ENCODE measurements around the gene HOXC4. TPM values are rescaled to one million over a fixed set of nuclear protein-coding genes. Genes with fewer than 3 reads are reported as not detected.

HOXC4 gene
- total and polyA plus RNA-seq, 10 of the 15 experiments (the other 5 are each of a cell fraction or from before 2014, with no cell fraction given): 1.0 to 11.4 (median 4.2) TPM

DNA sequence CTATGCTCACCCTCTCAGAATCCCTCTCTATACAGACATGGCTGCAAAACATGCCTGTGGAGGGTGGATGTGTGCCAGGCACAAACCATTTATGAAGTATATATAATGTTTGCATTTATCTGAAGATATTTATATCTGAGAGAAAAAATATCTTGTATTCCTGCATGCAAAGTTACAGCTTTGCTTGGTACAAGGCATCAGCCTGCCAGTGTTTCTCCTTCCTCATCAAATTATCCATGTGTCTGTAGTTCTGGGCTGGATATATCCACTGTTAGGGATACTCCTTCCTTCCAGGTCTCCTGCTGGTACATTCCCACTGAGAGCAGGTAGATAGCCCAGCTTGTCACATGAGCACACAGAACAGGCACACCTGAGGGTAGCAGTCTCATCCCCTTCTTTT, 12.0 kb downstream of the HOXC4 start (continued):
- TF ChIP-seq CBX5 (IDR thresholded peaks at IDR 0.05; ENCODE audit: low read depth) (no peak), TCF3 (IDR thresholded peaks at IDR 0.05; ENCODE audit: borderline replicate concordance, insufficient read depth, low read depth, low read length) (no peak), NFYB (IDR thresholded peaks at IDR 0.05; ENCODE audit: insufficient read depth, low read depth, low read length) (no peak), CUX1 (IDR thresholded peaks at IDR 0.05; ENCODE audit: insufficient replicate concordance, low read depth, low read length) (no peak), FOS (IDR thresholded peaks at IDR 0.05; ENCODE audit: borderline replicate concordance, extremely low read depth, insufficient read length) (no peak)

GRCh38 chr12:54066408-54066807, 12.8 kb downstream of the HOXC4 start:
- ATAC-seq: no peak
- CTCF ChIA-PET: interaction anchor here (0.6 to 2.2 kb wide), 3 partner anchors 13 to 139 kb away, joined by 3 to 6 read pairs (median 5); partner anchors contain the start of genes HOXC4 and HOXC5
- intact Hi-C loops (cut with micrococcal nuclease; ENCODE audit: unreplicated experiment): no loop called here
- in situ Hi-C loops (cut with MboI): no loop called here
- Histone ChIP-seq H3K4me1 (ENCODE audit: control insufficient read depth, insufficient read depth, low read length) (no peaks in the 10 kb centered on the region), H3K9ac (ENCODE audit: control insufficient read depth, insufficient read depth, low read length) (no peak overlapping the region), H3K4me2 (ENCODE audit: control insufficient read depth, insufficient read depth) (no peak overlapping the region), H3K9me3 (replicated peaks; ENCODE audit: control insufficient read depth, insufficient read depth, low read length) (no peaks in the 10 kb centered on the region), H3K4me3 (no peak overlapping the region), H3K27ac (ENCODE audit: control insufficient read depth, insufficient read depth) (no peak overlapping the region), H3K79me2 (ENCODE audit: control insufficient read depth, insufficient read depth, low read length) (no peaks in the 10 kb centered on the region), H3K36me3 (ENCODE audit: control insufficient read depth in 2 of 2, insufficient read depth in 2 of 2, low read length in 1 of 2) (no peaks in the 10 kb centered on the region), H2AFZ (ENCODE audit: control insufficient read depth, low read depth, low read length) (no peak overlapping the region), H3K27me3 (replicated peaks in 1 of 2; ENCODE audit: control insufficient read depth in 2 of 2, insufficient read depth in 2 of 2, low read length in 1 of 2) (0 out of 4 replicates have a peak, but pooled peaks cover 0 to 3% of the 10 kb centered on the region in 2 experiments), H4K20me1 (ENCODE audit: control insufficient read depth, insufficient read depth) (no peaks in the 10 kb centered on the region)
- RAD21 ChIA-PET (ENCODE audit: unreplicated experiment): no interaction called here
- no peak for DNase-seq (ENCODE audit: low read depth, low spot score)
- POLR2A ChIA-PET: interaction anchor here (0.6 to 0.7 kb wide), 2 partner anchors 38 to 344 kb away, joined by 3 to 4 read pairs; partner anchors contain the start of gene HOXC6
- WGBS (ENCODE audit: insufficient coverage, insufficient replicate concordance, low lambda C conversion rate, missing lambda C conversion rate): 45% methylated on average over 1 of the region's 1 CpG
- no peak for FAIRE-seq
- no peak for TF ChIP-seq ZNF274 (IDR thresholded peaks at IDR 0.05; ENCODE audit: insufficient read depth, insufficient read length)
- no peak for TF ChIP-seq RFX5 (IDR thresholded peaks at IDR 0.05; ENCODE audit: low read depth, low read length)
- TF ChIP-seq MXI1 (IDR thresholded peaks at IDR 0.05; ENCODE audit: low read depth, low read length): no peak
- no peak for TF ChIP-seq SRF (IDR thresholded peaks at IDR 0.05; ENCODE audit: low read depth in 2 of 2, low read length in 2 of 2)
- no peak for TF ChIP-seq KDM1A (IDR thresholded peaks at IDR 0.05; ENCODE audit: borderline replicate concordance)
- no peak for TF ChIP-seq NFYA (IDR thresholded peaks at IDR 0.05; ENCODE audit: borderline replicate concordance, low read depth, low read length)
- SMC1A ChIA-PET (ENCODE audit: uncharacterized antibody, unreplicated experiment): no interaction called here
- no TSS peak for BruUV-seq (replicated peaks)

Data from GM12878 (cell line).